Keratinocyte (primary cell): Measurements from ENCODE around the gene OLFML1. TPM values are rescaled to one million over a fixed set of nuclear protein-coding genes. Genes with fewer than 3 reads are reported as not detected.

Source experiments
- DNase-seq: peaks from one replicate; pipeline ENCODE4 v3.0.0-alpha.2; 2011; ENCODE audit warnings: low read depth, missing footprints, low spot score
- FAIRE-seq: peaks from 2 replicates; lab custom pipeline; 2011; peaks lifted over from hg19 to GRCh38; lab: Jason Lieb, UNC
- H2AFZ ChIP-seq: 2 replicates; pipeline ENCODE4 v1.6.0; 2012; ENCODE audit warnings: low read length, control low read depth, inconsistent platforms; ENCODE audit not compliant: control insufficient read depth
- H3K27ac ChIP-seq: 2 replicates; pipeline ENCODE4 v1.5.1; 2011; ENCODE audit warnings: low read length; ENCODE audit not compliant: control insufficient read depth, insufficient read depth
- H3K27me3 ChIP-seq: 3 replicates; pipeline ENCODE4 v1.6.0; 2011; ENCODE audit warnings: low read length; ENCODE audit not compliant: control insufficient read depth, insufficient read depth; ENCODE audit errors: extremely low read depth
- H3K36me3 ChIP-seq, 2 experiments: 2 replicates in 1 of 2; 3 replicates in 1 of 2; pipeline ENCODE4 v1.5.1; 2011; ENCODE audit warnings: low read length in 2 of 2, mild to moderate bottlenecking in 1 of 2; ENCODE audit not compliant: control insufficient read depth in 2 of 2, insufficient read depth in 2 of 2; ENCODE audit errors: extremely low read depth in 1 of 2
- H3K4me1 ChIP-seq: 3 replicates; pipeline ENCODE4 v1.5.1; 2011; ENCODE audit warnings: low read length; ENCODE audit not compliant: control insufficient read depth, insufficient read depth; ENCODE audit errors: extremely low read depth
- H3K4me2 ChIP-seq: 3 replicates; pipeline ENCODE4 v1.6.0; 2011; ENCODE audit warnings: low read depth, low read length; ENCODE audit not compliant: control insufficient read depth, insufficient read depth; ENCODE audit errors: extremely low read depth
- H3K4me3 ChIP-seq, 3 experiments: fragments of 200-600 bp in 1 of 3; sonication (generic) in 1 of 3; 2 replicates in 2 of 3; 3 replicates in 1 of 3; pipeline ENCODE4 v1.5.1; 2011 to 2016; ENCODE audit warnings: low read length in 3 of 3, mild to moderate bottlenecking in 3 of 3, control low read depth in 2 of 3, inconsistent platforms in 1 of 3, low read depth in 1 of 3, mixed read lengths in 1 of 3, mixed run types in 1 of 3, moderate library complexity in 1 of 3; ENCODE audit not compliant: control insufficient read depth in 2 of 3, insufficient read depth in 2 of 3; ENCODE audit errors: extremely low read depth in 1 of 3
- H3K79me2 ChIP-seq: 2 replicates; pipeline ENCODE4 v1.6.0; 2012; ENCODE audit warnings: low read length; ENCODE audit not compliant: control insufficient read depth, insufficient read depth
- H3K9ac ChIP-seq: 3 replicates; pipeline ENCODE4 v1.6.0; 2011; ENCODE audit warnings: low read length; ENCODE audit not compliant: control insufficient read depth, insufficient read depth; ENCODE audit errors: extremely low read depth
- H3K9me1 ChIP-seq: 3 replicates; pipeline ENCODE4 v1.6.0; 2011; ENCODE audit warnings: low read length; ENCODE audit not compliant: control insufficient read depth, insufficient read depth; ENCODE audit errors: extremely low read depth
- H3K9me3 ChIP-seq: 2 replicates; pipeline ENCODE4 v1.5.1; 2012; ENCODE audit warnings: low read depth, low read length; ENCODE audit not compliant: control insufficient read depth
- H4K20me1 ChIP-seq: 3 replicates; pipeline ENCODE4 v1.6.0; 2011; ENCODE audit warnings: low read length; ENCODE audit not compliant: control insufficient read depth, insufficient read depth; ENCODE audit errors: extremely low read depth
- CTCF ChIP-seq, 3 experiments: IDR thresholded peaks in 1 of 3; conservative IDR thresholded peaks in 1 of 3; optimal IDR thresholded peaks in 1 of 3; 2 replicates in 2 of 3; 3 replicates in 1 of 3; pipeline versions ENCODE3 to v1.5.1; 2011; ENCODE audit warnings: low read length in 3 of 3, mild to moderate bottlenecking in 3 of 3, moderate library complexity in 2 of 3, control low read depth in 1 of 3, inconsistent platforms in 1 of 3; ENCODE audit not compliant: insufficient read depth in 2 of 3; ENCODE audit errors: extremely low read depth in 1 of 3
- EZH2 ChIP-seq: IDR thresholded peaks from one replicate; pipeline ENCODE4 v1.6.1; 2012; ENCODE audit warnings: inconsistent platforms, mild to moderate bottlenecking, low read length, moderate library complexity
- dilution Hi-C: fragments of 300-500 bp; cut with MboI; formaldehyde crosslinking; loops from one replicate; pipeline ENCODE4 v1.7.0; 2020; ENCODE audit warnings: low sequenced_read_pairs; ENCODE audit not compliant: extremely low pct_ligation_motif_present
- polyA plus RNA-seq, 5 experiments: library from polyadenylated mRNA; depleted of rRNA in 3 of 5; stranded (reverse) in 3 of 5; stranded (forward) in 1 of 5; unstranded in 1 of 5; fragments of >200 nt; gene quantifications; 1 replicate in 1 of 5; 2 replicates in 3 of 5; 3 replicates in 1 of 5; pipeline versions ENCODE4 v1.2.1 to v1.2.3, GENCODE V29; 2011 to 2012; ENCODE audit warnings: missing spikeins in 2 of 5, low read depth in 1 of 5, low replicate concordance in 1 of 5

OLFML1 gene
- polyA plus RNA-seq, 1 donor (not counting 4 experiments of a cell fraction or from before 2014, with no cell fraction given): not detected

GRCh38 chr11:7538466-7539454 lies 53.5 kb downstream of the OLFML1 start:
- Histone ChIP-seq H4K20me1 (no peaks in the 10 kb centered on the region), H3K4me3 (no peak overlapping the region), H2AFZ (no peak overlapping the region), H3K4me1 (no peaks in the 10 kb centered on the region), H3K9me1 (no peaks in the 10 kb centered on the region), H3K27ac (no peak overlapping the region), H3K9ac (no peak overlapping the region), H3K79me2 (no peaks in the 10 kb centered on the region), H3K36me3 (no peaks in the 10 kb centered on the region), H3K4me2 (no peak overlapping the region), H3K9me3 (no peaks in the 10 kb centered on the region), H3K27me3 (peaks cover 19% of the 10 kb centered on the region)
- FAIRE-seq: no peak
- no peak for DNase-seq
- dilution Hi-C loops: no loop called here
- TF ChIP-seq EZH2 (no peak), CTCF (optimal IDR thresholded peaks at IDR 0.05 in 1 of 3, IDR thresholded peaks at IDR 0.05 in 1 of 3, conservative IDR thresholded peaks at IDR 0.05 in 1 of 3; ENCODE audit: extremely low read depth in 1 of 3, insufficient read depth in 2 of 3, low read length in 3 of 3) (no peak)

GRCh38 chr11:7540830-7541555 lies 55.7 kb downstream of the OLFML1 start:
- FAIRE-seq (no peak), DNase-seq (no peak)
- TF ChIP-seq EZH2 (no peak), CTCF (optimal IDR thresholded peaks at IDR 0.05 in 1 of 3, IDR thresholded peaks at IDR 0.05 in 1 of 3, conservative IDR thresholded peaks at IDR 0.05 in 1 of 3; ENCODE audit: extremely low read depth in 1 of 3, insufficient read depth in 2 of 3, low read length in 3 of 3) (no peak)

More at GRCh38 chr11:7540830-7541555, 55.7 kb downstream of the OLFML1 start:
- H3K9me1 ChIP-seq: no peaks in the 10 kb centered on the region
- dilution Hi-C loops: no loop called here
- no peaks in the 10 kb centered on the region for H3K79me2 ChIP-seq
- no peak overlapping the region for H3K4me2 ChIP-seq
- H3K27me3 ChIP-seq: peaks cover 19% of the 10 kb centered on the region
- H3K27ac ChIP-seq: no peak overlapping the region
- peaks cover 7% of the 10 kb centered on the region for H3K4me1 ChIP-seq
- no peaks in the 10 kb centered on the region for H4K20me1 ChIP-seq
- no peak overlapping the region for H3K9ac ChIP-seq
- no peak overlapping the region for H3K4me3 ChIP-seq
- H2AFZ ChIP-seq: no peak overlapping the region
- no peaks in the 10 kb centered on the region for H3K9me3 ChIP-seq
- no peaks in the 10 kb centered on the region for H3K36me3 ChIP-seq
